ENCODE data around the gene MASTL. TPM values are rescaled to one million over a fixed set of nuclear protein-coding genes. Genes with fewer than 3 reads are reported as not detected.

Gene MASTL
- total and polyA plus RNA-seq, 2 donors (not counting 1 experiment from before 2014, with no cell fraction given), result 5.9 to 9.2 TPM

DNA sequence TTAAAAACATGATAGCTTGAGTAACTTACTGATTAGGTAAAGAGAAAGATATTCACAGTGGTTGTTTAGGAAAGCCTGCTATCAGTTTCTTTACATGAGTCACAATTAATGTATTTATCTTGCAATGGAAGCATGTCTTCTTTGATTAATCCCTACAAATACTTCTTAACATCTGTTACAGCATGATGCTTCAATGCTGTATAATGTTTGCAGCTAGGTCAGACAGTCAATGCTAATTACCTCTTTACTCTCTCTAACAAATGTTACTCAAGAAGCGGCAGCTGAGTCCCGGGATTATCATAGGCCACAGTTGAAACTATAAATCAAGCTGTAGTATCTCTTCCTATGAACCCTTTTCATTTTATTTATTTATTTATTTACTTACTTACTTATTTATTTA is 52.2 kb downstream of the MASTL start:
- Histone ChIP-seq H3K36me3 (ENCODE audit: control insufficient read depth, insufficient read depth, low read length) (peaks cover 8% of the 10 kb centered on the region), H3K9ac (ENCODE audit: insufficient read depth, low read length) (no peak overlapping the region), H3K4me2 (ENCODE audit: extremely low read depth, insufficient read depth, low read length) (no peak overlapping the region), H3K27me3 (ENCODE audit: control insufficient read depth, insufficient read depth, low read length) (no peaks in the 10 kb centered on the region), H3K4me1 (ENCODE audit: control insufficient read depth, extremely low read depth, insufficient read depth, low read length) (no peaks in the 10 kb centered on the region), H4K20me1 (ENCODE audit: control insufficient read depth, extremely low read depth, insufficient read depth, low read length) (no peaks in the 10 kb centered on the region), H3K27ac (ENCODE audit: insufficient read depth, low read length) (no peak overlapping the region), H3K4me3 (replicated peaks in 1 of 4; ENCODE audit: control extremely low read depth in 1 of 4, insufficient read depth in 1 of 4, low read depth in 3 of 4, low read length in 4 of 4) (no peak overlapping the region), H3K79me2 (ENCODE audit: control insufficient read depth, insufficient read depth, low read length) (no peaks in the 10 kb centered on the region), H3K9me3 (ENCODE audit: control insufficient read depth, insufficient read depth, low read depth, low read length) (no peaks in the 10 kb centered on the region), H2AFZ (ENCODE audit: low read length) (no peak overlapping the region)
- DNase-seq (ENCODE audit: low read depth in 2 of 2), result peak in 1 of 2 donors; percentile 47
- TF ChIP-seq, protein P1, sequence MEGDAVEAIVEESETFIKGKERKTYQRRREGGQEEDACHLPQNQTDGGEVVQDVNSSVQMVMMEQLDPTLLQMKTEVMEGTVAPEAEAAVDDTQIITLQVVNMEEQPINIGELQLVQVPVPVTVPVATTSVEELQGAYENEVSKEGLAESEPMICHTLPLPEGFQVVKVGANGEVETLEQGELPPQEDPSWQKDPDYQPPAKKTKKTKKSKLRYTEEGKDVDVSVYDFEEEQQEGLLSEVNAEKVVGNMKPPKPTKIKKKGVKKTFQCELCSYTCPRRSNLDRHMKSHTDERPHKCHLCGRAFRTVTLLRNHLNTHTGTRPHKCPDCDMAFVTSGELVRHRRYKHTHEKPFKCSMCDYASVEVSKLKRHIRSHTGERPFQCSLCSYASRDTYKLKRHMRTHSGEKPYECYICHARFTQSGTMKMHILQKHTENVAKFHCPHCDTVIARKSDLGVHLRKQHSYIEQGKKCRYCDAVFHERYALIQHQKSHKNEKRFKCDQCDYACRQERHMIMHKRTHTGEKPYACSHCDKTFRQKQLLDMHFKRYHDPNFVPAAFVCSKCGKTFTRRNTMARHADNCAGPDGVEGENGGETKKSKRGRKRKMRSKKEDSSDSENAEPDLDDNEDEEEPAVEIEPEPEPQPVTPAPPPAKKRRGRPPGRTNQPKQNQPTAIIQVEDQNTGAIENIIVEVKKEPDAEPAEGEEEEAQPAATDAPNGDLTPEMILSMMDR (conservative IDR thresholded peaks at IDR 0.05 in 1 of 2, IDR thresholded peaks at IDR 0.05 in 1 of 2; ENCODE audit: low read depth in 1 of 2, low read length in 2 of 2), result no peak
- TF ChIP-seq EZH2 (IDR thresholded peaks at IDR 0.05; ENCODE audit: low read length, missing control alignments), result no peak

DNA sequence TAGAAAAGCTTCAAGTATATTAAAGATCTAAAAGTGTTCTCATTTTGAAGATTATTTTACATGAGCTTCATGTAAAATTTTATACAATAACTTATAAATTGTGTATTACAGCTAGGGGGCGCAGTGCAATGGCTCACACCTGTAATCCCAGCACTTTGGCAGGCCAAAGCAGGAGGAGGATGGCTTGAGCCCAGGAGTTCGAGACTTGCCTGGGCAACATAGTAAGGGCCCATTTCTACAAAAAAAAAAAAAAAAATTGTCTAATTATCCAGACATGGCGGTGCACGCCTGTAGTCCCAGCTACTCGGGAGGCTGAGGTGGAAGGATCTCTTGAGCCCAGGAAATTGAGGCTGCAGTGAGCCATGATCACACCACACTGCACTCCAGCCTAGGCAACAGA is 68.8 kb downstream of the MASTL start:
- Histone ChIP-seq H3K36me3 (ENCODE audit: control insufficient read depth, insufficient read depth, low read length) (no peaks in the 10 kb centered on the region), H3K27me3 (ENCODE audit: control insufficient read depth, insufficient read depth, low read length) (no peaks in the 10 kb centered on the region), H3K4me2 (ENCODE audit: extremely low read depth, insufficient read depth, low read length) (no peak overlapping the region), H3K4me3 (replicated peaks in 1 of 4; ENCODE audit: control extremely low read depth in 1 of 4, insufficient read depth in 1 of 4, low read depth in 3 of 4, low read length in 4 of 4) (no peak overlapping the region), H4K20me1 (ENCODE audit: control insufficient read depth, extremely low read depth, insufficient read depth, low read length) (no peaks in the 10 kb centered on the region), H3K9ac (ENCODE audit: insufficient read depth, low read length) (no peak overlapping the region), H3K4me1 (ENCODE audit: control insufficient read depth, extremely low read depth, insufficient read depth, low read length) (no peaks in the 10 kb centered on the region), H3K79me2 (ENCODE audit: control insufficient read depth, insufficient read depth, low read length) (no peaks in the 10 kb centered on the region), H2AFZ (ENCODE audit: low read length) (no peak overlapping the region), H3K27ac (ENCODE audit: insufficient read depth, low read length) (no peak overlapping the region), H3K9me3 (ENCODE audit: control insufficient read depth, insufficient read depth, low read depth, low read length) (no peaks in the 10 kb centered on the region)
- TF ChIP-seq, protein P1 (conservative IDR thresholded peaks at IDR 0.05 in 1 of 2, IDR thresholded peaks at IDR 0.05 in 1 of 2; ENCODE audit: low read depth in 1 of 2, low read length in 2 of 2), result peak; percentile 40 to 44
- no peak for TF ChIP-seq EZH2 (IDR thresholded peaks at IDR 0.05; ENCODE audit: low read length, missing control alignments)
- DNase-seq (ENCODE audit: low read depth in 2 of 2), result peak; percentile 16 to 50

DNA sequence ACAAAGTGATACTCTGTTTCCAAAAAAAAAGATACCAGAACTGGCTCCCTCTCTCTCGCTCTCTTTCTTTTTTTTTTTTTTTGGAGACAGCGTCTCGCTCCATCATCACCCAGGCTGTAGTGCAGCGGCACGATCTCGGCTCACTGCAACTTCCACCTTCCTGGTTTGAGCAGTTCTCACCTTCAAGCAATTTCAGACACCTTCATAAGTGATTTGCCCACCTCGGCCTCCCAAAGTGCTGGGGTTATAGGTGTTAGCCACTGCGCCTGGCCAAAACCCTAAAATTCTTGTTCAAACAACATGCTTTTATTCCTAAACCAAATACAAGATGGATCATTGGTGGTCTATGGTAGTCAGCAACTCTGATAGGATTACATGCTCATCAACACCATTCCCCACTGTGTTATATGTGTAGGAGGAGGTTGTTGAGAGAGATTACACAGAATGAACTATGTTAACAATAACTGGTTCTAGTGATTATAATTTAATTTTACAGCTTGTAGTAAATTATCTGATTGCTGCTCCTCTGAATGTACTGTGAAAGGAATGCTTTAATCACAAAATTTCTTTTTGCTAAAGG is 69.9 kb downstream of the MASTL start:
- no peak overlapping the region for H3K4me2 ChIP-seq (ENCODE audit: extremely low read depth, insufficient read depth, low read length)
- DNase-seq (ENCODE audit: low read depth in 2 of 2), result no peak
- H3K4me1 ChIP-seq (ENCODE audit: control insufficient read depth, extremely low read depth, insufficient read depth, low read length), result no peaks in the 10 kb centered on the region

More for the DNA sequence above, 69.9 kb downstream of the MASTL start:
- Histone ChIP-seq H3K36me3 (ENCODE audit: control insufficient read depth, insufficient read depth, low read length) (no peaks in the 10 kb centered on the region), H4K20me1 (ENCODE audit: control insufficient read depth, extremely low read depth, insufficient read depth, low read length) (no peaks in the 10 kb centered on the region), H3K4me3 (replicated peaks in 1 of 4; ENCODE audit: control extremely low read depth in 1 of 4, insufficient read depth in 1 of 4, low read depth in 3 of 4, low read length in 4 of 4) (no peak overlapping the region), H3K27ac (ENCODE audit: insufficient read depth, low read length) (no peak overlapping the region), H3K9ac (ENCODE audit: insufficient read depth, low read length) (no peak overlapping the region), H3K9me3 (ENCODE audit: control insufficient read depth, insufficient read depth, low read depth, low read length) (no peaks in the 10 kb centered on the region), H3K27me3 (ENCODE audit: control insufficient read depth, insufficient read depth, low read length) (no peaks in the 10 kb centered on the region), H2AFZ (ENCODE audit: low read length) (no peak overlapping the region), H3K79me2 (ENCODE audit: control insufficient read depth, insufficient read depth, low read length) (no peaks in the 10 kb centered on the region)
- TF ChIP-seq EZH2 (IDR thresholded peaks at IDR 0.05; ENCODE audit: low read length, missing control alignments), result no peak
- TF ChIP-seq, protein P1 (conservative IDR thresholded peaks at IDR 0.05 in 1 of 2, IDR thresholded peaks at IDR 0.05 in 1 of 2; ENCODE audit: low read depth in 1 of 2, low read length in 2 of 2), result no peak

Data from fibroblast of lung (primary cell).